Stimulated activated CD4-positive, alpha-beta T cell treated with anti-CD3 and anti-CD28 coated beads, Interleukin-15, amount 100 ng/mL, for 24 hours (primary cell): ENCODE results near the gene SOX6.

Experiments used
- DNase-seq: peaks from one replicate; pipeline ENCODE4 v3.0.0-alpha.2; 2020

The SOX6 gene

DNA sequence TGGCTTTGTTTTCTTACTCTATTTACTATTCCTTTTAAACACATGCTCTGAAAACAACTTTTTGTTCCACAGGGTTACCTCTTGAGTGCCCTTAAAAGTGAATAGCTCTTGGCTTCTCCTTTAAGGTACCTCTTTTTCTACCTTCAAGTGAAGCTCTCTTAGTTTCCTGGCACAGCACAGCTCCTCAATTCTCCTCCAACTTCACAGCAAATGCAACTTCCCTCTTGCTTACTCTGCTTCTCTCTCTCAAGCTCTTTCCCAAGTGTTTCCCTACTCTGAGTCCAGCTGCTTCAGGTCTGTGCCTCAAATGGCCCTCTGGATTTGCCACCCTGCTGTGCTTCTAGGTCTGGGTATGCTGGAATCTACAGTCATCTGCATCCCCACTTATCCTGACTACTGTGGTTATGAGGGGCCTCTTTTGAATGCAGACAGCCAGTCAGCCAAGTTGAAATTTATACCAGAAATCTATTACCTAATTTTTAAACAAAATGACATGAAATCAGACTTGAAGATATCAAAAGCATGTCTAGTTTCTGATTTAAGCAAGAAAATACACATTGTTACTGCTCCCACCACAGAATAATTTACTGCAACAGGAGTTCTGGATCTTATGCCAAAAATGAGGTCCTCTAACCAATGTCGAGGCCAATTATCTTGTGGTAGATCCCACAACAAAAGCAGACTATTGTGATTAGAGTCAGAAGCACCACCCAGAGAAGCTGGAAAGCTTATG is 371.1 kb downstream of the SOX6 start:
- DNase-seq, result no peak

DNA sequence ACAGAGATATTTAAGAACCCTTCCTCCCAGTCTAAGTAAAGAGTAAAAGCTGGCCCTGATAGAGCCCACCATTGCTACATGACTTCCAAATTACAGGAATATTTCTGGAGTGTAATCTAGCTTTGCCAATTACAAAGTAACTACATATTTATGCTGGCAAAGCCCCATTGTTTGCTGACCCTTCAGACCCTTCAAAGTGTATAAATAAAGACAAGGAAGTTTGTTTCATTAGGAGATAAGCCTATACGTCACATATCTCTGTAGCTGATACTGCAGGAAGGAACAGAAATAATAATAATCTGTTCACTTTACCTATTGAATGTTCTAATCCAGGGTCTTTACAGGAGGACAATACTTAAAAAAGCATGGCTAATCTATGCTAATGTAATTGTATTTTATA is 375.1 kb downstream of the SOX6 start:
- no peak for DNase-seq

DNA sequence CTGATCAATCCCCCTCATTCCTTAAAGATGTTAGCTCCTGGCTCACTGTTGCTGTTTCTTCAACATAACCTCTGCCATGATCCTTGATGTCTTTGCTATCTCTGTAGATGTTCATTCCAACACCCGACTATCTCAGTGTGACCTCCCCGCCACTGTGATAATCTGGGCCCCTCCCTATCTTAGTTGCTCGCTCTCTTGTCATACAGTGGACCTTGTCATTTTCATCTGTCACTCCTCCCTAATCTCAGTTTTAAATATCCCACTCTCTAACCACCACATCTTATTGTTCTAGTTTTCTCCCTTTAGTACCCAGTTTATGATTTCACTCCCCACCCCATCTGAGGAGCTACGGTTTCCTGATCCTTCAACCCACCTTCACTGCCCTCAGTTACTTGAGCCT is 379.2 kb downstream of the SOX6 start:
- no peak for DNase-seq

DNA sequence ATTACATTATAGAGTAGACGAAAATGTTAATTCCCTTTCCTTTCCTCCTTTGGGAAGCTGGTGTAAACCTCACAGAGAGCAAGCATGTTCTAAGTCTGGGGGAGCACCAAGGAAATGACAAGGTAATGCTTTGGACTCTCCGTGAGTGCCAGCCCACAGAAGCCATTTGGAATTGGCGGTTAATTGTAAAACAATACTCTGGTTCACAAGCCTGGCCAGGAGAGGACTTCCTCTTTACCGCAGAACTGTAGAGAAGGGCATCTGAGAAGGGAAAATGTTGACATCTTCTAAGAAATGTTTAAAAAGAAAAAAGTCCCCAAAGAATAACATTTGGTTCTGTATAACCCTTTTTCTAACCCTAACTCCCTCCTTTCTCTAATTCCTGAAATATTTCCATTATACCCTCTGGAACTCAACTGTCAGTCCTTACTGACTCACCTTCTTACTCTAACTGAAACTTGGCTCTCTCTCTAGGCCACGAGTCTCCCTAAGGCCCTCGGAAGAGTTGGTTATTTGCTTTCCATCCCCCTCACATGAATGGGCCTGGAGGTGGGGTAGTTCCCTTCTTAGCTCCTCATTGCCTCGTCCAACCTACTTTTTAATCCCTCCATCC is 379.8 kb downstream of the SOX6 start:
- no peak for DNase-seq

DNA sequence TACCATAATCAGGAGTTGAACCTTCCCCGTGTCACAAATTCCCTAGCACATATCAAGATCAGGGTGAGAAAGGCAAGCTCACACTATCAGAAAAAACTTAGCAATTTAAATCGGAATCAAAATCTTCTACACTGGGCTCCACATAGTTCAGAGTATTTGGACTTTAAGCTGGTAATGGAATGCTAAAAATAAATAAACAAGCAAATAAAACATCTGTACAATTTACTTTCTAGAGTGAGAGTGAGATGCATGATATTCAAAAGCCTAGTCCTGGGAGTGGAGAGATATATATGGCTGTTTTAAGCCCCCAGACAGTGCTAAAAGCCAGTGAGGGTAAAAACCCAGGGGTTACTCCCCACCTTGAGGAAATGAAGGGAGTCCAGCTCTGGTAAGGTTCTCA is 380.6 kb downstream of the SOX6 start:
- no peak for DNase-seq

DNA sequence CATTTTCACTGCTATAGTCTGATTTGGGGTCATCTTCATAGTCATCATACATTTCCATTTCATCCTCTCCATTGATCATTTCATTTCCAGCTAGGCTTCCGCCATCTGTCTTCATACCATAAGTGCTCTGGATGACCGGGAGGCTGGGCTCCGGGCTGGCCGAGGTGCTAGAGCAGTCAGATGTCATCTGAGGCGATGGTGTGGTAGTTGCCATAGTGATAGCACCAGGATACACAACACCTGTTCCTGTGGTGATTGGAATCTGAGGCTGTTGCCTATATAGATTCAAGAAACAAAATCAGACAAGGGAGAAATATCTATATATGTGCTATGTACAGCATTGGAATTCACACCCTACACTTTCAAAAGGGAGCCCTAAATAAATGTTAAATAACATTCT is 383.5 kb downstream of the SOX6 start:
- DNase-seq, result no peak

DNA sequence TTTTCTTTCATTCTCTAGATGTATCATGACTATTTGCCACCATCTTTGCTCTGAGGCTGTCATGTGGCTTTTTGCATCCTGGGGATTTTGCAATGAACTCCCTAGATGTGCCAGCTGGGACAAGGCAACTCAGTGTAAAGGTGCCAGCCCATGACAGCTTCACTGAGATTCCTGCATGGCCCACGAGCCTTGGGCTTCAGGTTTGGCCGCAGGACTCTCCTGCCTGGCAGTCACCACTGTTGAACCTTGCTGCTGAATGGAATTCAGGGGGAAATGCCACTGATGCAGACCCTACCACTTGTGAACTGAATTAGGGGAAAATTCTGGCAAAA is 385.2 kb downstream of the SOX6 start:
- DNase-seq, result no peak

DNA sequence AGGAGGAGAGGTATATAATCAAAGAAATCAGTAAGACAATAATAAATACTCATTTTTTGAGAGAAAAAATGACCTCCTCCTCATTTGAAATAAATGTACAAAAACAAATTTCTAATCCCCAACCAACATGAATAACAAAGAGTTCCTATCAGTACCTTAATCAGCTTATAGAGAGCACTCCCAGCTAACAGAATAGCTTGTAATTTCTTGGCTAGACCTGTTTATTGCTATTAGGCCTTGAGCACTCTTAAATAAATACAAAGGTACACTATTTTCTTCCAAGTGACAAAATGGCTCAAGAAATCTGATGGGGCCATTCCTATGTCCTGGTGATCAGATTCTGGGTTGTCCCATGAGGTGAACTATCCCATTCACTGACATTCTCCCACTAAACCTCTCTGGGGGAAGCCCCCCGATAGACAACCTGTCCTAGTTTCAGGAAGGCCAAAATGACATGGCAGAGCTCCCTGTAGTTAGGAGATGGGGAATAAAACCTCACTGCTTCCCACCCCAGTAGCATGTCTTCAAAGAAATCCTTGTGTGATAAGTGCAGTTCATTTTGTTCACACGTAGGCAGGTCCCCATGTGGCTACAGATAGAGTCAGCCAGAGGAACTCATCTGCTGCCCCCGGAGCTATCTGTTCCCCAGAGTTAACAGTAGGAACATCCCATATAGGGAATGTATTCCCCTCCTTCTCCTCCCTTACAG is 385.7 kb downstream of the SOX6 start:
- DNase-seq, result no peak

DNA sequence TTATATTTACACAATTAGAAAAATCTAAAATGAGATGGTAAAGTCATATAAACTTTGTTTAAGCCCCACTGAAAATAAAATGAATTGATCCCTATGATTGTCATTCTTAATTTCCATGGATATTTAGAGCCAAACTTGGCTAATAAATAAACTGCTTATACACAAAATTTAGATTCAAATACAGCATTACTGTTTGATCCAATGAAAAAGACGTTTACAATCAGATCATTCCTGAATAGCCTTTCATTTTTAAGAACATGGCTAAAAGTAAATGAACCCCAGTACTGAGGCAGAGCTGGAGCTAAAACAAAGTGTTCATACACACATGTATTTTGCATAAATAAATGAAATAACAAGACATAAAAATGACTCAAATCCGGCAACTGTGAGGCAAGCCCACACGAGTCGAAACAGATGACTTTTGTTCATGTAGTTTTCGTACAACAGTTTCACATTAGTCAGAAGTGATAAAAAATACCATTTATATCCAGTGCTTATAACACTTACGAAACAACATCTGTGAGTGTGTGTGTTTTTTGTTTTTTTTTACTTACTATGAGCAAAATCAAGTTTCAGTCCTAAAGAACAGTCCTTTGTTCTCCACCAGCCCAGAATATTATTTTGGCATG is 386.5 kb downstream of the SOX6 start:
- DNase-seq, result no peak

DNA sequence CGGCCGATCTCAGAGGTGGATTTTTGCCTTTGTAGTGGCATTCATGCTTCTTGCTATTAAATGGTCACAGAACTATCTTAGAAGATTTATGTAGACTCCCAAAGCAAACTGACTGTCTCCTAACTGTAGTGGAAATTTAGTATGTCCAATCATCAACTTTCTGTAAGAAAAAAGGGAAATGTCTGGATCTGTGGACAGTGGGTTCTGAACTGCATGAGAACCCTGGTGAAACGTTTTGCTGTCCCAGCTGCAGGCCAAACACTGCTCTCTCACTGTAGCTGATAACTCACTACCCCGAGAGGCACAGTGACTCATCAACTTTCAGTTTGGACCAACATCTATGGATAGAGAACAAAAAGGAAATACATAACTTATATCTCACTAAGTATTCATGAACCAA is 387.1 kb downstream of the SOX6 start:
- DNase-seq, result no peak

DNA sequence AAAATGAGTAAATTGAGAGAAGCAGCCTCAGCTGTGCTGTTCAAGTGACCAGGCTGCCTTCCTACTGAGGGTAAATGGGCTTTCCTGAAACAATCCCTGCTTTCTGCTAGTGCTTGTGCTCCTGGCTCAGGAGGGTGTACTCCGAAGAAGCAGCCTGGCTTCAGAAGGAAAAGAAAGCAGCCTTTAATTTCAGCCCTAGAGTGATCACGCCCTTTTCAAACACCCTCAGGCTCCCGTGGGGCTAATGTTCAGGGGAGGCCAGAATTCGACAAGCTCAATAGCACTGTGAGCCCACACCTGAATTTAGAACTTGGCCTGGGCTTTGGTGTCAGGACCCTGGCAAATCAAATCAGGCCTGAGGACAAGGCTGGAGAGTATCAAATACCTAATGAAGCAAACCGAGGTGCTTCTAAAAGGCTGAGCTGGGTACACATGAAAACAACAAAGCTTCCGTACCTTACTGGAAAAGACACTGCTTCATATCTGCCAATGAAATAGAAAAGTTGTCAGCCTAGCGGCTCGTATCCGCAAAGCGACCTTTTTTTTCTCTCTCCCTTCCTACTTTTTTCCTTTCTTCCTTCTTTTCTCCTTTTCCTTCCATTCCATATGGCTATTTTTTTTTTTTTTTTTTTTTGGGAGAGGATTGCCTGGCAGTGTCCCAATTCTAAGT is 387.8 kb downstream of the SOX6 start:
- DNase-seq, result no peak

DNA sequence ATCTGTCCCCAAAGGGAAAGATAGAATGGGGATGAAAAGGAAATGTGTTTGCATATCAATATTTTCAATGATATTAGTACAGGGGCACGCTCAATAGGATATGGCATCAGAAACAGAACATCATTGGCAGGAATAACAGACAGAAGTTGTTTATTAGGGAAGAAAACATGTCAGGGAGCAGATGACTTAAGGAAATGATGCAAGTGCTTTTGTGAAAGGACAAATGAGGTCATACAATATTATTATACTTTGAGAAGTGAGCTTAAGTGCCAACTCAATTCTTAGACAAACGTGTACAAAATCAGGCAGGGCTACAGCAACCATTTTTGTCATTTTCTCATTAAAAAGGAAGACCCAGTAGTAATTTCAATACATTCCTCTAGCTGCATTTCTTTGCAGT is 388.4 kb downstream of the SOX6 start:
- DNase-seq, result no peak

DNA sequence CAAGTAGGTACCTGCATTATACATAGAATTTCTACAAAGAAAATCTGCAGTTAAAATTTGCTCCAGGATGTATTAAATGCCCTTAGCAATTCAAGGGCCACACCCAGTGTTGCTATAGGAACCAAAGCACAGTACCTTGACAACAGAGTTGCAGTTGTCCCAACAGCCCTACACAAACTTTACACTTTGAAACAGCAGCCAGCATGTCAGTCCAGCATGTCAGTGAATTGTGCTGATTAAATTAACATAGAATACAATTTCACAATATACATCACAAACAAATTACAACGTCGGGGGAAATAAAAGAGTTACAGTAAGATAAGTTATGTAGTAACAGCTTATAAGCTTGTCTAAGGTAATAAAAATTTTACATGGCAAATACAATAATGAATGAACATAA is 389.2 kb downstream of the SOX6 start:
- DNase-seq, result no peak

DNA sequence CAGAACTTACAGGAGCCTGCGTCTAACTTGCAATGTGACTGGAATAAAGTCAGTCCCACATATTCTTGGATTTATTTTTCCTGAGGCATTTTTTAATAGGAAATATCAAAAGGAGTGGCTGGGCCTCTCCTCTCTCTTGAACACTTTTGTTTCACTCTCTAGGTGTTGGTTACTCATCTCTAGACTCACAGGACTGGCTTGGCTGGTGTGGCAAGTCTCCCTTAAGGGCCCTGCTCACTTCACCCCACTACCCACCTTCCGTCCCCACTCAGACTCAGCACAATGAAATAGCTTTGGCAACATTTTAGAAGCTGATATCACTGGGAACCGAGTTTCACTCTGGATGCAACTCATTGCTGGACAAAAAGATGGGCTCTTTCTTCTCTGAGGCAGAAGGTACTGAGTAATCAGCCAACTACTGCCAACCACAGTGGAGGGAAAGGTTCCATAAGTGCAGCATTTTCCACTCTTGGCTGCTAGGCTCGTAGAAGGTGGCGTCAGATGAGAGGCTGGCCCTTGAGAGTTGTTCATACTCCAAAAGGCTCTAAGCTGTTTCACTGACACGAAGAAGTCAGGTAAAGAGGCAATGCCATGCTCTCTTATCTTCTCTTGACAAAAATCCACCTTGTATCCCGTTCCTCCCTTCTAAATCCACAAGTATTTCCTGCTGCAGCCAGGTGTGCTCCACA is 390.6 kb downstream of the SOX6 start:
- no peak for DNase-seq

DNA sequence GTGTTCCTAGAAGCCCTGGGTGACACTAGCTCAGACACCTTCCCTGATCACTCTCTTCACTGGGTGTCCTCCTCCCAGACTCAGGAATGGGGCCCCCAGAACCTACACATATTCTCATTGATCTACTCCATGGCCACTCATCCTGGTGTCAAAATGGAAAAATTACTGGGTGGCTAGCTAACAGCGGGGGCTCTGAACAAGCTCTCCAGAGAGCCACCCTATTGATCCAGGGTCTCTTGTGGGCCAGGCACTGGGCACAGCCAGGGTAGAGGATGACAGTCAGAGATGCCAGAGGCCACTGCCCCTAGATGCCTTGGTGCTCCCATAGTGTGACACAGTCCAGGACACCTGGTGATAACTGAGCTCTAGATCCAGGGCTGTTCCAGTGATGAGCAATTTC is 393.1 kb downstream of the SOX6 start:
- no peak for DNase-seq

DNA sequence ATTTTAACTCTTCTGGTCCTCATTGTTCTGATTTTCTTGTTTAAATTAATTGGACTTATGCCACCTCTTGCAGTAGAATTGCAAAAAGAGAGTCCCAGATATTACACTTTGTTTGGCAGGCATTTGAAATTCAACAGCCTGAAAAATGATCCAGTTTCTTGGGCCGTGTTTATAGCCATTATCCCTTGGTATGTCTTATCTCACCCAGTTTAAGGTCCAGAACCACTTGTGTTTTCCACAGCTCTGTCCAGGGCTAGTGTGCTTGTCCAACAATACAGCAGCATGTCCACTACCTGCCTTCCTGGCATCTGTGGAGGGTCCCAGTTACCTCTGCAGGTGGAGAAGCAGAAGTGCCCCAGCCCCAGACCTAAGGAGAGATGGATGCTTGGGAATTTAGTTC is 397.4 kb downstream of the SOX6 start:
- DNase-seq, result no peak

DNA sequence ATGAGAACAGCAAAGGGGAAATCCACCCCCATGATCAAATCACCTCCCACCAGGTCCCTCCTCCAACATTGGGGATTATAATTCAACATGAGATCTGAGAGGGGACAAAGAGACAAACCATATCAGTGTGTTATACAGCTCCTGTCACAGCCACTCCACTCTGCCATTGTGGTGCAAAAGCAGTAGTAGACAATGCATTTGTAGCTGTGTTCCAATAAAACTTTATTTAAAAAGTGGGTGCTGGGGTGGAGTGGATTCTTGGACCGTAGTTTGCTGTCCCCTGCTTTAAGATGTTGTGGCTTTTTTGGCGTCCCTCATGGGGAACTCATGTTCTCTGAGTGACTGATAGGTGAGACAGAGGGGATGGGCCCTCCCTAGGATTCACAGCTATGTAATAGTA is 399.1 kb downstream of the SOX6 start:
- no peak for DNase-seq

DNA sequence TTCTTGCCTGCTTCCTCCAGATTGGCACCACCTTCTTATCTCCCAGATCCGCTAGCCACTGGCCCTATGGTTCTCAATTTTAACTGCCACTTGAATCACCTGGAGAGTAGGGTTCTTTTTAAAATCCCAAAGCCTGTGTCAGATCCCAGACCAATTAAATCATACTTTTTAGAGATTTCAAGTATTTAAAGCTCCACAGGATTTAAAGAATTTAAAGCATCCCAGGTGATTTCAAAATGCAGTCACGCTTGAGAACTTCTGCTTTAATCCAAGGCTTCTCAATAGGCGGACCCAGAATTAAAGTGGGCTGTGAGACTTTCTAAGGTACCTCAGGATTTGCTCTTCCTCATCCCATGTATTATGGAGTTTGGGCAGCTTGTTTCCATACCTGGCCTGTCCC is 400.0 kb downstream of the SOX6 start:
- DNase-seq, result no peak

DNA sequence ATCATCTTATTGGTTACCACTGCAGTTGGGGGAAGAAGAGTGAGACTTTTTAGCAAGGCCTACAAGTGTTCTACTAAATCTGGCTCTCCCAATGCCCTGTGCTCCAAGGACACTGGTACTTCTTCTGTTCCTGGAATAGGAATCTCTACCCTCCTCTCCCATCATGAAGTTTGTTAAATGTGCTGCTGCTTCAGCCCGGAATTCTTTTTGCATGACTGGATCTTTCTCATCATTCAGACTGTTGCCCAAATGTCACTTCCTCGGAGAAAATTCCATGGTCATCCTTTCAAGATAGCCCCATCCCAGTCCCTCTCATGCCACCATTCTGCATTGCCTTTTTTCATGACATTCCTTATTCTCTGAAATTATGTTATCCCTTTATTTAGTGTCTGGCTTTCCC is 400.8 kb downstream of the SOX6 start:
- DNase-seq, result no peak

DNA sequence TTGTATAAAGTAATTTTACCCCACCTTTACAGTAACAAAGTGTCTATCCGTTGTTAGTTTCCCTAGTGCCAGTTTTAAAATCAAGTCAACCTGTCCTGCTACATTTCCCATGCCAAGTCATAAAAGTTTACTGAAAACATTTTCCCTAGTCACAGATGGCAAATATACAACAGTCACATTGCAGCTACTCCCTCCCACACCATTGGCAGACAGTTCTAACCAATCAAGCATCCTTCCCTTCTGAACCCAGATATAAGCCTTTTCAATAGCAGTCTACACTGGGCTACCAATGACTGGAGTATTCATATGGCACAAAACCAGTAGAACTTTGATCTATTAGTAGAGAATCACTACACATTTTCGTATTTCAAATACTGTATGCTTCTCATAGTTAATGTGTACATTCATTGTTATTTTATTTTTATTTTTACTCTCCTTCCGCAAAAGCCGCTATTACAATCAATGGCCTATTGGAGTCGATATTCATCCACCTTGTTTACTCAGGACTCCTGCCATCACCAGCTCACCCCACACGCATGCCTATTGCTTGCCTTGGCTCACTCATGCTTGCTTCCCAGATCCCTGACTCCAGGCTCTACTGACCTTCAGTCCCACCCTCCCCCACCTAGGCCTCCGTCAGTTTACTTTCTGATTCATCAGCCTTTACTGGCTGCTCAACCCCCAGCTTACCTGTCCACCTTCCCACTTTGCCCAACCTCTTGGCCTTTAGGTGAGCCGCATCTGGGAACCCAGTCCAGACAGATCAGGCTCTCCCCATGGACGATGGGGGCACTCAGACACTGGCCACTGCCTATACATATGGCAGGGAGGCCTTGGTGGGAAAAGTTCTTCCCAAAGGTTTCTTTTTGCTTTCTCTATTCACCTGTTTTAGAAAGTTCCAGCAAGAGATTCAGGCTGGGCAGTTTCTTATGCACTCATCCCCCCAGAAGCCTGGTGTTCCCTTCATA is 408.4 kb downstream of the SOX6 start:
- no peak for DNase-seq

DNA sequence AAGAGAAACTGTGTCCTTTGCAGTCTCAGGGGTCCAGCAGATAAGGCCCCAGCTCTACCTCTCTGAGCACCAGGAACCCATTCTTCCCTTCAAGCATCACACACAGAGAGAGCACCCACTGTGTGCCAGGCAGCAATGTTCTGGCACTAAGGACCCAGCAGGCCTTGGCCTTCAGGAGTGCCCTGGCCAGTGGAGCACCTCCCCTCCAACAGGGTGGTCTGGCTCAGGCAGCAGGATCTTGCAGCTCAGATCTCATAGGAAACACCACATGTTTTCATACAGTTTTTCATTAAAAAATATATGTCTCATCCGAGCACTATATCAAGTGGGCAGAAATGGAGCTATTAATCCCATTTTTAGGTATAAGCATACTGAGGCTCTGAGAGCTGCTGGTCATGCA is 410.6 kb downstream of the SOX6 start:
- DNase-seq, result no peak

DNA sequence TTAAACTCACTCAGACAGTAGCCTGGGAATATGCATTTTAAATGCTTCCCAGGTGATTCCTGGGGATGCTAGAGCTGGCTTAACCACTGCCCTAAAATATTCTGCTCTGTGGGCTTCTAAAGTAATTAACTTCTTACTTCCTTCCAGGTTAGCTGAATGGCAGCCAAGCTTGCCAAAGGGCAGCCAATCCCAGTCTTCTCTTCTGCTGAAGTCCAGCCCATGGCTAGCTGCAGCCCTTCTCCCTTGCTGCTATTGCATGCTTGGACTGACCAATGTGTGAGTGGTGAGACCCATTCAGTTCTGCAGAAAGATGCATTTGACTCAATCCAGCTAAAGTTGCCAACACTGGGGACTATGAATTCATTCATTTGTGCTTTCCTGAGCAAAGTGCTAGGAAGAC is 411.9 kb downstream of the SOX6 start:
- DNase-seq, result no peak
